Keratinocyte (primary cell): Measurements from ENCODE around the gene PHF12. TPM values are rescaled to one million over a fixed set of nuclear protein-coding genes. Genes with fewer than 3 reads are reported as not detected.
A peak's percentile ranks its signal among the peaks of the same experiment; 100 is the strongest.

Experiments
- DNase-seq: peaks from one replicate; pipeline ENCODE4 v3.0.0-alpha.2; 2011; ENCODE audit warnings: low read depth, missing footprints, low spot score
- FAIRE-seq: peaks from 2 replicates; lab custom pipeline; 2011; peaks lifted over from hg19 to GRCh38; lab: Jason Lieb, UNC
- H2AFZ ChIP-seq: 2 replicates; pipeline ENCODE4 v1.6.0; 2012; ENCODE audit warnings: low read length, control low read depth, inconsistent platforms; ENCODE audit not compliant: control insufficient read depth
- H3K27ac ChIP-seq: 2 replicates; pipeline ENCODE4 v1.5.1; 2011; ENCODE audit warnings: low read length; ENCODE audit not compliant: control insufficient read depth, insufficient read depth
- H3K27me3 ChIP-seq: 3 replicates; pipeline ENCODE4 v1.6.0; 2011; ENCODE audit warnings: low read length; ENCODE audit not compliant: control insufficient read depth, insufficient read depth; ENCODE audit errors: extremely low read depth
- H3K36me3 ChIP-seq, 2 experiments: 2 replicates in 1 of 2; 3 replicates in 1 of 2; pipeline ENCODE4 v1.5.1; 2011; ENCODE audit warnings: low read length in 2 of 2, mild to moderate bottlenecking in 1 of 2; ENCODE audit not compliant: control insufficient read depth in 2 of 2, insufficient read depth in 2 of 2; ENCODE audit errors: extremely low read depth in 1 of 2
- H3K4me1 ChIP-seq: 3 replicates; pipeline ENCODE4 v1.5.1; 2011; ENCODE audit warnings: low read length; ENCODE audit not compliant: control insufficient read depth, insufficient read depth; ENCODE audit errors: extremely low read depth
- H3K4me2 ChIP-seq: 3 replicates; pipeline ENCODE4 v1.6.0; 2011; ENCODE audit warnings: low read depth, low read length; ENCODE audit not compliant: control insufficient read depth, insufficient read depth; ENCODE audit errors: extremely low read depth
- H3K4me3 ChIP-seq, 3 experiments: fragments of 200-600 bp in 1 of 3; sonication (generic) in 1 of 3; 2 replicates in 2 of 3; 3 replicates in 1 of 3; pipeline ENCODE4 v1.5.1; 2011 to 2016; ENCODE audit warnings: low read length in 3 of 3, mild to moderate bottlenecking in 3 of 3, control low read depth in 2 of 3, inconsistent platforms in 1 of 3, low read depth in 1 of 3, mixed read lengths in 1 of 3, mixed run types in 1 of 3, moderate library complexity in 1 of 3; ENCODE audit not compliant: control insufficient read depth in 2 of 3, insufficient read depth in 2 of 3; ENCODE audit errors: extremely low read depth in 1 of 3
- H3K79me2 ChIP-seq: 2 replicates; pipeline ENCODE4 v1.6.0; 2012; ENCODE audit warnings: low read length; ENCODE audit not compliant: control insufficient read depth, insufficient read depth
- H3K9ac ChIP-seq: 3 replicates; pipeline ENCODE4 v1.6.0; 2011; ENCODE audit warnings: low read length; ENCODE audit not compliant: control insufficient read depth, insufficient read depth; ENCODE audit errors: extremely low read depth
- H3K9me1 ChIP-seq: 3 replicates; pipeline ENCODE4 v1.6.0; 2011; ENCODE audit warnings: low read length; ENCODE audit not compliant: control insufficient read depth, insufficient read depth; ENCODE audit errors: extremely low read depth
- H3K9me3 ChIP-seq: 2 replicates; pipeline ENCODE4 v1.5.1; 2012; ENCODE audit warnings: low read depth, low read length; ENCODE audit not compliant: control insufficient read depth
- H4K20me1 ChIP-seq: 3 replicates; pipeline ENCODE4 v1.6.0; 2011; ENCODE audit warnings: low read length; ENCODE audit not compliant: control insufficient read depth, insufficient read depth; ENCODE audit errors: extremely low read depth
- CTCF ChIP-seq, 3 experiments: IDR thresholded peaks in 1 of 3; conservative IDR thresholded peaks in 1 of 3; optimal IDR thresholded peaks in 1 of 3; 2 replicates in 2 of 3; 3 replicates in 1 of 3; pipeline versions ENCODE3 to v1.5.1; 2011; ENCODE audit warnings: low read length in 3 of 3, mild to moderate bottlenecking in 3 of 3, moderate library complexity in 2 of 3, control low read depth in 1 of 3, inconsistent platforms in 1 of 3; ENCODE audit not compliant: insufficient read depth in 2 of 3; ENCODE audit errors: extremely low read depth in 1 of 3
- EZH2 ChIP-seq: IDR thresholded peaks from one replicate; pipeline ENCODE4 v1.6.1; 2012; ENCODE audit warnings: inconsistent platforms, mild to moderate bottlenecking, low read length, moderate library complexity
- dilution Hi-C: fragments of 300-500 bp; cut with MboI; formaldehyde crosslinking; loops from one replicate; pipeline ENCODE4 v1.7.0; 2020; ENCODE audit warnings: low sequenced_read_pairs; ENCODE audit not compliant: extremely low pct_ligation_motif_present
- polyA plus RNA-seq, 5 experiments: library from polyadenylated mRNA; depleted of rRNA in 3 of 5; stranded (reverse) in 3 of 5; stranded (forward) in 1 of 5; unstranded in 1 of 5; fragments of >200 nt; gene quantifications; 1 replicate in 1 of 5; 2 replicates in 3 of 5; 3 replicates in 1 of 5; pipeline versions ENCODE4 v1.2.1 to v1.2.3, GENCODE V29; 2011 to 2012; ENCODE audit warnings: missing spikeins in 2 of 5, low read depth in 1 of 5, low replicate concordance in 1 of 5

The PHF12 gene
- polyA plus RNA-seq, 1 donor (not counting 4 experiments of a cell fraction or from before 2014, with no cell fraction given), result 9.6 TPM

- Histone ChIP-seq H3K4me1 (peaks cover 28% of the 10 kb centered on the region), H3K27ac (peak within 1 kb of the TSS; percentile 47), H3K36me3 (peaks cover 11 to 19% of the 10 kb centered on the region in 2 experiments), H3K9ac (peak within 1 kb of the TSS; percentile 76), H3K9me1 (no peaks in the 10 kb centered on the region), H3K4me2 (peak within 1 kb of the TSS; percentile 75), H3K9me3 (no peaks in the 10 kb centered on the region), H2AFZ (peak within 1 kb of the TSS; percentile 77), H3K79me2 (no peaks in the 10 kb centered on the region), H4K20me1 (no peaks in the 10 kb centered on the region), H3K27me3 (no peaks in the 10 kb centered on the region), H3K4me3 (peak within 1 kb of the TSS; percentile 46 to 77 (median 71))
- TF ChIP-seq EZH2 (no peak), CTCF (optimal IDR thresholded peaks at IDR 0.05 in 1 of 3, IDR thresholded peaks at IDR 0.05 in 1 of 3, conservative IDR thresholded peaks at IDR 0.05 in 1 of 3; ENCODE audit: extremely low read depth in 1 of 3, insufficient read depth in 2 of 3, low read length in 3 of 3) (peak; percentile 85 to 97 (median 96))
- DNase-seq, result peak; percentile 84
- dilution Hi-C loops, result no loop called here
- FAIRE-seq, result no peak
These were observed 48.3 kb downstream of the PHF12 start, which contains the start of gene DHRS13 for GRCh38 chr17:28902819-28903545. Gene DHRS13, minus strand, starts transcription at chr17:28903079. Its CDS starts 135 bp downstream, at chr17:28902944.

GRCh38 chr17:28901866-28902818 lies 49.2 kb downstream of the PHF12 start:
- peak overlapping the region; percentile 77 for H2AFZ ChIP-seq
- DNase-seq, result no peak
- dilution Hi-C loops, result no loop called here
- peaks cover 6 to 17% of the 10 kb centered on the region in 2 experiments for H3K36me3 ChIP-seq
- peak overlapping the region; percentile 63 for H3K4me2 ChIP-seq
- no peaks in the 10 kb centered on the region for H3K79me2 ChIP-seq
- H4K20me1 ChIP-seq, result no peaks in the 10 kb centered on the region
- no peak for FAIRE-seq
- H3K4me1 ChIP-seq, result peaks cover 28% of the 10 kb centered on the region
- peak overlapping the region; percentile 76 for H3K9ac ChIP-seq
- H3K27ac ChIP-seq, result peak overlapping the region; percentile 47
- no peaks in the 10 kb centered on the region for H3K9me3 ChIP-seq
- peak overlapping the region; percentile 46 to 77 (median 71) for H3K4me3 ChIP-seq
- H3K27me3 ChIP-seq, result no peaks in the 10 kb centered on the region
- no peaks in the 10 kb centered on the region for H3K9me1 ChIP-seq
- TF ChIP-seq EZH2, result no peak
- TF ChIP-seq CTCF (optimal IDR thresholded peaks at IDR 0.05 in 1 of 3, IDR thresholded peaks at IDR 0.05 in 1 of 3, conservative IDR thresholded peaks at IDR 0.05 in 1 of 3; ENCODE audit: extremely low read depth in 1 of 3, insufficient read depth in 2 of 3, low read length in 3 of 3), result no peak
